Keratinocyte (primary cell): ENCODE measurements around the gene SF1.

Experiments used
- EZH2 ChIP-seq: IDR thresholded peaks from one replicate; pipeline ENCODE4 v1.6.1; 2012; ENCODE audit warnings: inconsistent platforms, mild to moderate bottlenecking, low read length, moderate library complexity
- TF ChIP-seq, protein P1 (sequence below), 3 experiments: IDR thresholded peaks in 1 of 3; conservative IDR thresholded peaks in 1 of 3; optimal IDR thresholded peaks in 1 of 3; 2 replicates in 2 of 3; 3 replicates in 1 of 3; pipeline versions ENCODE3 to v1.5.1; 2011; ENCODE audit warnings: low read length in 3 of 3, mild to moderate bottlenecking in 3 of 3, moderate library complexity in 2 of 3, control low read depth in 1 of 3, inconsistent platforms in 1 of 3; ENCODE audit not compliant: insufficient read depth in 2 of 3; ENCODE audit errors: extremely low read depth in 1 of 3

DNA sequence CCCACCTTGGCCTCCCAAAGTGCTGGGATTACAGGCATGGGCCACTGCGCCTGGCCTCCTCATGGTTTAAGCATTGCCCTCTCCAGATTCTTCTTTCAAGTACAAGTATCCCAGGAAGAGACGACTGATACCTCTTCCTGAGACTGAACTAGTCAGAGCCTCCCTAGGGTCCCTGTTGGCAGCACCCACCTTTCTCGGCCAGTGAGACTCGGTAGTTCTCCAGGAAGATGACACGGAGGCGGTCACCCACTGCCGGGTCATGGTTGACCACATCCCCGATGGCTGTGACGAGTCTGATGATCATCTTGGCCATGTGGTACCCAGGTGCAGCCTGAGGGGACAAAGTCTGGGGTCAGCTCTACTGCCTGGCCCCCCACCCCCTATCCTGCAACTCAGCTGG is 27.2 kb downstream of the SF1 start:
- TF ChIP-seq, protein P1, sequence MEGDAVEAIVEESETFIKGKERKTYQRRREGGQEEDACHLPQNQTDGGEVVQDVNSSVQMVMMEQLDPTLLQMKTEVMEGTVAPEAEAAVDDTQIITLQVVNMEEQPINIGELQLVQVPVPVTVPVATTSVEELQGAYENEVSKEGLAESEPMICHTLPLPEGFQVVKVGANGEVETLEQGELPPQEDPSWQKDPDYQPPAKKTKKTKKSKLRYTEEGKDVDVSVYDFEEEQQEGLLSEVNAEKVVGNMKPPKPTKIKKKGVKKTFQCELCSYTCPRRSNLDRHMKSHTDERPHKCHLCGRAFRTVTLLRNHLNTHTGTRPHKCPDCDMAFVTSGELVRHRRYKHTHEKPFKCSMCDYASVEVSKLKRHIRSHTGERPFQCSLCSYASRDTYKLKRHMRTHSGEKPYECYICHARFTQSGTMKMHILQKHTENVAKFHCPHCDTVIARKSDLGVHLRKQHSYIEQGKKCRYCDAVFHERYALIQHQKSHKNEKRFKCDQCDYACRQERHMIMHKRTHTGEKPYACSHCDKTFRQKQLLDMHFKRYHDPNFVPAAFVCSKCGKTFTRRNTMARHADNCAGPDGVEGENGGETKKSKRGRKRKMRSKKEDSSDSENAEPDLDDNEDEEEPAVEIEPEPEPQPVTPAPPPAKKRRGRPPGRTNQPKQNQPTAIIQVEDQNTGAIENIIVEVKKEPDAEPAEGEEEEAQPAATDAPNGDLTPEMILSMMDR (optimal IDR thresholded peaks at IDR 0.05 in 1 of 3, IDR thresholded peaks at IDR 0.05 in 1 of 3, conservative IDR thresholded peaks at IDR 0.05 in 1 of 3; ENCODE audit: extremely low read depth in 1 of 3, insufficient read depth in 2 of 3, low read length in 3 of 3): no peak
- TF ChIP-seq EZH2: no peak
